SHP77 treated with DMSO at 0.1 percent for 48 hours (cell line): ENCODE measurements around the gene TMEM204.

Source experiments
- DNase-seq: peaks from one replicate; lab custom pipeline; 2025; lab: John Stamatoyannopoulos, UW

Gene TMEM204

DNA sequence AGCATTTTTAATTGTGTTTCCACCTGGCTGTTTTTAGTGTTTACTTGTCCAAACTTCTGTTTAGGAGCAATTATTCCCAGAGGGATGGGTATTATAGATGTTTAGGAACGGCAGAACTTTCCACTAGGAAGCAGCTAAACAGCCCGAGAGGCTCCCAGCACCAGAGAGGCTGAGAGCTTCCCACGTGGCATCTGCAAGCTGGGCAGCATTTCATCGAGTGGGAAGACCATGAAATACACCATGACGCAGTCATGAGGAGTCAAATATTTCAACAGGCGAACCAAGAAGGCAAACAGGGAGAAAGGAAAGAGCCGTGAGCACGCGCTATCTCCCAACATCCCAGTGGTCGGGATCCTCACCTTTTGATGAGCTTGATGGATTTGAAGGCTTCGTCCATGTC is 24.1 kb downstream of the TMEM204 start:
- DNase-seq, result no peak

DNA sequence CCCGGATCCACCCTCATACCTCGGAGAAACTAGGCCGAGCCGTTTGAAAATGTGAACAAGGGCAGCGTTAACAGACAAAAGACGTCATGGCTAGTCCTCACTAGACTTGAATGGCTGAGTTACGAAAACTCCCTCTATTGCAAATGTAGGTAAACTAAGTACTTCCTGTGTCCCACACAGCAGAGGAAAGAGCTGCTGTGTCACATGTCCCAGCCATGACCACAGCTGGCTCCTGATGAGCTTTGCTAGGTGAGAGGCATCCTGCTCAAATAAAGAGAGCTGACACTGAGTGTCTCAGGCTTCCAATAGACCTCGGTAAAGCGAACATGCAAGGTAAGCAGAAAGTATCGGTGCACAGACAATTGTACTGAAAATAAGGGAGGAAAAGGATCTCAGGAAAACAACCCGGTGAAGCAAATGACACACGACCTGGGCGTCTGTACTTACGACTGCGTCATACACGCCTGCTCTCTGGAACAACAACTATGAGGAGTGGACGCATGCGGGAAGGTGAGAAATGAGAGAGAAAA is 26.0 kb downstream of the TMEM204 start:
- no peak for DNase-seq

DNA sequence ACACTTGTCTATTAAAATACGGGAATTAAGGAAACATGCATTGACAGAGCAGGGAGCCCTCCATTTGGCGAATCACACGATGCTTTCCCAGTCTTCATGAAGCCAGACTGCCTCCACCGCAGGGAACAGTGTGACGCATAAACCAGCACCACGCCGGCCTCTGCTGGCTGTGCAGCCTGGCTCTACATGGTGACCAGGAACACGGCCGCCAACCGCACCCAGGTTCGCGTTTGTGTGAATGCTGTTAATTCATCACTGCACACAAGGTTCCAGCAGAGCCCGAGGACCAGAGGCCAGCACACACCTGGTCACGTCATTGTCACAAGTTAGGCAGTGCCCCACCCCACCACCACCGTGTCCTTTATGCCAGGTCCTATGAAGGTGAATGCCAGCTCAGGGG is 26.7 kb downstream of the TMEM204 start:
- DNase-seq, result no peak

DNA sequence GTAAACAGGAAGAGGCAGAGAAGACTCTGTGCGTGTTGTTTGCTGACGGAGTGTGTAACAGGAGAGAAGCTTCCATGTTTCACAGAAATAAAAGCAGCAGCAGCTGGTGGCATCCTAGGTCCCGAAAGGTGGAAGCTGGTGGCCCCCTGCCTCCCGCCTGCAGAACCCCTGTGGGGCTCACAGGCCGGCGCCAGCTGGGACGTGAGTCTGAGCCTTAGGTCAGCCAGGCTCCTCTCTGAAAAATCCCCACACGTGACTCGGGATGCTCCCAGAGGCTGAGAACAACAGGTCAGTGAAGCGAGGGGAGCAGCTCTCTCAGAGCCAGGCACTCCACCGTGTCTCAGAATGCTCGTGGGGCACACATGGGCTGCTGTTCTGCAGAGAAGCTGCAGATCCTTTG is 27.4 kb downstream of the TMEM204 start:
- DNase-seq, result no peak

DNA sequence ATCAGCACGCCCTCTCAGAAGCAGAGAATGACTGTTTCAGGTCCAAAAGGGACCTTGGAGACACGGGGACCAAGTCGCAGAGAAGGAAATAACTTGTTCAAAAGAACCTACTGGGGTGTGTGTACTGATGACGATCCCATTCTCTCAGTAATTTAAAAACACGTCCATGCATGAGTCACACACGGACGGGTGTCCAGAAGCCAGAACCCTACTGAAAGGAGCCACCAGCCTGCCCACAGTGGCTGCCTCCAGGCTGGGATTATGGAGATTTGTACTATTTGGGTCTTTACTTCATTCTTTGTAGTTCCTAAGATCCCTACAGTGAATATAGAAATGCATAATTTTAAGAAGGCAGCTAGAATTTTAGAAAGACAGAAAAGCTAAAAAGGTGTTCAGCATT is 27.8 kb downstream of the TMEM204 start:
- no peak for DNase-seq

DNA sequence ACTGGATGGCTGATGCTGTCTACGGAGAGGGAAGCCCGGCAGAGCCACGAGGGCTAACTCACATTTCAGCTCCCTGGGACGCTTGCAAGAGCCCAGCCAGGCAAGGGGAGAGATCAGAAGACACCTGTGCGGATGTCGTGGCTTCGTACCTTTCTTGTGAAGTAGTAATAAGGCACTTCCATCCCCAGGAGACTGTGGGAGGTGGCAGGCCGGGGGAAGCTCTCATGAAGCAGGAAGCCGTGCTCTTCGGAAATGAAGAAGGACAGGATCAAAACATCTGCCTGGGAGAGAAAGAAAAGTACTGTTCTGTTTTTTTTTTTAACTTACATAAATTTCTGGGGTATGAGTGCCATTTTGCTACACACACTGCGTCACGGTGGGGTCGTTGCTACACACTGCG is 28.4 kb downstream of the TMEM204 start:
- no peak for DNase-seq

DNA sequence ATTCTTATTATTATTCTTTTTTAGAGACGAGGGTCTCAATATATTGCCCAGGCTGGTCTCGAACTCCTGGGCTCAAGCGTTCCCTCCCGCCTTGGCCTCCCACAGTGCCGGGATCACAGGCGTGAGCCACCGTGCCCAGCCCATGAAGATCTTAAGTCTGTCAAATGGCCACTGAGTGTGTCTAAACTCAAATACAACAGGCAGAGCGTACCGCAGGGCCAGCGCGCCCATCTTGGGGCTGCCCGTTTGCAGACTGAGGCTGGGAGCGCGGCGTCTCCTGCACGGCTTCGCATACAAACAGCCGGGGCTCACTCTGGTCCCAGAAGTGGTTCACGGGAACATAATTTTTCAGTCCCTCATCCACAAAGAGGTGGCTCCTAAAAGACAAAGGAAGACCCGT is 30.3 kb downstream of the TMEM204 start:
- DNase-seq, result no peak

DNA sequence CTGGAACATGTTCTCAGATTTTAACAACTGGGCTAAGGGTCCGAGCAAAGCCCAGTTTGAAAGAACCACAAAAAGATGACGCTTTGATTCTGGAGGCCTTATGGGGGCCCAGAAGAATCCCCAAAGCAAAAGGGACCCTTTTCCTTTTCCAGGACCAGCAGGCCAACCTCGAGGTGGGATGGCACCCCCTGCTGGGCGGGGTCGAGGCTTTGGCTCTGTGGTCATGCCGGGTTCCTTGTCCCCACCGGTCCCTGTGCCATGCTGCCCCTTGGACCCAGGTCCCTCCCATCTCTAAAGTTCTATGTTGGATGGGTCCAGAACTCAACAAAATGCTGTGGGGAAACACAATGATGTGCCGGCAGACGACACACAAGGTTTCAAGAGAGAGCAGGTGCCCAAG is 30.9 kb downstream of the TMEM204 start:
- no peak for DNase-seq

DNA sequence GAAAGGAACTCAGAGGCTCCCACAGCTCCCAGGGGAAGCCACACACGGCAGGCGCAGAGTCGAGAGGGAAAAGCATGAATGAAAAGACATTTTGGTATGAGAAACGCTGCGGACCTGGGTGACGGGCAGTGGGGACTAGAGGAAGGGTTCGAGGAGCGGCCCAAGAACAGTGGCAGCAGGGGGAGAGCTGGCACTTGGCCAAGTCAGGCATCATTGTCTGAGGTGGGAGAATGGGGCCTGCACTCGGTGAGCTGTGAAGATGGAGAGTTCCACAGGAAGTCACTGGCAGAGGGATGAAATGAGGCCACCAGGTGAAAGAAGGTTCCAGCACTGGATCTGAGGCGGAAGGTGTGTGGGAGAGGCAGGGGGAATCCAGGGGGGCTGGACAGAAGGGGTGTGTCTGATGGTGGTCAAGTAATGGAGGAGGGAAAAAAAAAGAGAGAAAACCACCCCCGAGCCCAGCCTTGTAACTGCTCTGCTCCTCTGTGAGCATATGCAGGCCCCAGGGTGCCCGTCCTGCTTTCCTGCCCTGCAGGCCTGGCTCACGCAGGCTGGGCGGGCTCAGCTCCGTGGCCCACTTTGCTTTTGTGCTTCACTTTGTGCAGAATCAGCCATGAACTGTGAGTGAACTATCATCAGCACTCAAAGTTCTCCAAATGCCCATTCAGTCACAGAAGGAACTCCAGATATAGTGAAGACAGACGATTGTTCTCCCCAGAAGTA is 31.8 kb downstream of the TMEM204 start:
- no peak for DNase-seq

DNA sequence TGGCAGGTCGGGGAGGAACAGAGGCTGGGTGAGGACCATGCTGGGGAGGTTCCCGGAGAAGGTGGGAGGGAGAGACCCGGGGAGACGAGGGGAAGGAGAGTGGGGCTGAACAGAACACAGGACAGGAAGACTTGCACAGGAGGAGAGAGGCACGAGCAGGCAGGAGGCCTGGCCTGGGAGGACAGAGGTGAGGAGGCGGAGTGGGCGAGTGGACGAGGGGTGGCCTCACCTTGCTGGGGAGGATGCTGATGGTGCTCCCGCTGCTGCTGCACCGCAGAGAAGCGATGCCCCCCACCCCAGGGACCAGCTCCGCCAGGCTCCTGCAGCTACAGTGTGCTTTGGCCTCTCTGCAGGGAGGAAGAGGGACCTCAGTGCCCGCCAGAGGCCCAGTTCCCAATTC is 34.5 kb downstream of the TMEM204 start:
- no peak for DNase-seq

DNA sequence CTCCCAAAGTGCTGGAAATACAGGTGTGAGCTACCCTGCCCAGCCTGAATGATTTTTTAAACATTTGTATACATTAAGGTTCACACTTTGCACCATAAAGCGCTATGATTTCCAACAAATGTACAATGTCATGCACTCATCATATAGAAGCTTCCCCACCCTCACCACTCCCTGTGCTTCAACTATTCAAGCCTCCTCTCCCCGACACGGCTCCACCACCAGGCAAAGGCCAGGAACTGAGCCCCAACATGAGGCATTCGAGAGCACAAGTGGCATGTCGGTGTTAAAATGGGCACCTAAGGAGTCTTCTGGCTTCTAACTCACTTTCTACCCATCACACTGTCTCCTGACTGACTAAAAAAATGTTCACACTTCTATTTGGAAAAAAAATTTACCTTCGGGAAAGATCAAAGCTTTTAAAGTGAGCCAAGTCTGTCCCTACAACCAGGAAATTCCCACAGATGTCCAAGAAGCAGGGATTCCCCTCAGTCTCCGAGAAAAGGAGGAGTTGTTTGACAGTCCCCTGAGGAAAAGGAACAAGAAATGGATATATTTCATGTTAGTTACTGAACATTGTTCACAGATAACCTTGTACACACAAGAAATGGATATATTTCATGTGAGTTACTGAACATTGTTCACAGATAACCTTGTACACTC is 37.7 kb downstream of the TMEM204 start:
- no peak for DNase-seq

DNA sequence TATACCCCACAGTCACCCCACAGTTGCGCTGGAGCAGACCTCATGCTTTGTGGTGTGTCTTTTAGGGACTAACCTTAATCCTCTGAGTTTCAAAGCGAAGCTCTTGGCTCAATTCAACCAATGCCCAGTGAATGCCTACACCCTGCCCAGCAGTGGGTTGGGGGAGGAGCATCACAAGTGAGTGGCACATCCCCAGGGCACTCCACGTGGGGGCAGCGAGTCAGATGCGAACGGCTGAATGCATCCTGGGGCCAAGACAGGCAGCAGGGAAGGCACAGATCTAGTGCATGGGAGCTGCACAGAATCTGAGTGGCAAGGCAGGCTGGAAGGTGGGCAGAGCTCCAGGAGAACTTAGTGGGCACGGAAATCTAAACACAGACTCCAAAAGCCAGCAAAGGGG is 39.2 kb downstream of the TMEM204 start:
- DNase-seq, result no peak

DNA sequence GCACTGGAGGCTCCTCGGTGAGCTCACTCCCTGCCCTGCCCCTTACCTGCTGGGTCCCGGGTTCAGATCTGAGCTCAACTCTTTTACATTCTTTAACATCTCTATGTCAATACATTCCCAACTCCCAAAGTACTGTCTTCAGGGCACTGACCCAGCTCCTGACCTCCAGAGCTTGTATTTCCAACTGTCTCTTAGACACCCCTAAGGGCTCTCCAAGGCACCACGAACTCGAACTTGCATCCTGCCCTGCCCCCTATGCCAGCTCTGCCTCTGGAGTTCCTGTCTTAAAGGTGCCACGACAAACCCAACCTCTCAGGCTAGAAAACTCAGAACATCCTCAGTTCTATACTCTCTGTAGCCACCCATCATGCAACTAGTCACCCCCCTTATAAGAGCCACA is 39.8 kb downstream of the TMEM204 start:
- no peak for DNase-seq

DNA sequence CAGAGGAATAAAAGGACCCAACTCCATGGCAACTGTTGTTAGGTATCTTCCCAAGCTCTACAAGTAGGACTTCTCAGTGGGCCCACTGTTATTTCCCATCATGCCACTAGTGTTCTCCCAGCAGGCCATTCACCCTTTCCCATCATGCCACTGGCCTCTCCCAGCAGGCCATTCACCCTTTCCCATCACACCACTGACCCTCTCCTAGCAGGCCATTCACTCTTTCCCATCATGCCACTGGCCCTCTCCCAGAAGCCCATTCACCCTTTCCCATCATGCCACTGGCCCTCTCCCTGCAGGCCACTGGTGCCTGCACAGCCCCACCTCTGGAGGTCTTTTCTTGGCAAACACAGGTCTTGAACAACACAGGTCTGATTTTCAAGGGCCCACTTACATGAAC is 42.1 kb downstream of the TMEM204 start:
- no peak for DNase-seq

DNA sequence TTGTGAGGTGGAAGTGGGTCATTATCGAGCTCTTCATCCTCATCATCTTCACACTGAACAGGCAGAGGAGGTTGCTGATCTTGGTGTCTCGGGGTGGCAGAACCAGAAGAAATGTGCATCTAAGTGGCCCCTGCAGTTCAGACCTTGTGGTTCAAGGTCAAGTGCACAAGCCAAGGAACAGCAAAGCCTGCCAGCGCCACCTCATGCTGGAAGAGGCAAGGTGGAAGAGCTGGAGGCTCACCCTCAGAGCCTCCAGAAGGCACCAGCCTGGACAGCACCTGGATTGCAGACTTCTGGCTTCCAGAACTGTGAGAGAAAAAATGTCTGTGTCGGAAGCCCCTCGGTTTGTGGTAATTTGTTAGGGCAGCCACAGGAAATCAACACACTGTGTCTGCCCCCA is 45.7 kb downstream of the TMEM204 start:
- DNase-seq, result no peak

DNA sequence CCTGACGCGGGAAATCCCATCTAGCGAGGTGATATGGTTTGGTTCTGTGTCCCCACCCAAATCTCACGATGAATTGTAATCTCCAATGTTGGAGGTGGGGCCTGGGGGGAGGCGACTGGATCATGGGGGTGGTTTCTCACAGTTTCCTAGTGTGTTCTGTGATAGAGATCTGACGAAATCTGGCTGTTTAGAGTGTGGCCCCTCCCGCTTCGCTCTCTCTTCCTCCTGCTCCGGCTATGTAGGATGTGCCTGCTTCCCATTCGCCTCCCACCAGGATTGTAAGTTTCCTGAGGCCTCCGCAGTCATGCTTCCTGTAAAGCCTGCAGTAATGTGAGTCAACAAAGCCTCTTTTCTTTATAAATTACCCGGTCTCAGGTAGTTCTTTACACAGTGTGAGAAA is 46.8 kb downstream of the TMEM204 start:
- DNase-seq, result no peak

DNA sequence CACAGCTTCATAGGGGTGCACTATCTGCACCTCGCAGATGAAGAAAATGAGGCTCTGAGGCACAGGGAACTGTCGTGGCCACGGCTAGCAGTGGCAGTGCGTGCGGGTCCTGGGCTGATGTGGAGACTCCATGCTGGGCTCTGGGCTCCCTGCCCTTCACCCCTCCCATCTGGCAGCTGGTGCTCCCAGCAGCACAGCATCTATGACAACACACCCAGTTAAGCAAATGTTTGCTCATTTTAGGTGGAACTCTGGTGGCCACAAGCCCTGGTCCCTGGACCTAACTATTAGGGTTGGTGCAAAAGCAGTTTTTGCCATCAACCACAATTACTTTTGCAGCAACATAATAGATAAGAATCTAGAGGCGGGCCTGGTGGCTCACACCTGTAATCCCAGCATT is 47.5 kb downstream of the TMEM204 start:
- no peak for DNase-seq

DNA sequence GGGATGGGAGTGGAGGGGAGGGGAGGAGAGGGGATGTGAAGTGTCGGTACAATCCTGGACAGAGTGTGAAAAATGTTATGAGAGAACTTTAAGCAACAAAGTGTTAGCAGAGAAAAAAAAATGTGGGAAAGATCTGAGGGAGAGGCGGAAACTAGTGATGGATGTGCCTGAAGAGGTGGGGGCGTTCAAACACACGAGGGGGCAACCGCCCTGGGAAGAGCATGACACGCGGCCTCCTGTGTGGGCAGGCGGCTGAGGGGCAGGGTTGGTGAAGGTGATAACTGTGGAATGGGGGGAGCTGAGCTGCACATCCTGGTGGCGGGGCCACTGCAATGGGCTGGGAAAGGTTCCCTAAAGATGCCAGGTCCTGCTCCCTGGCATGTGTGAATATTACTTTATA is 48.3 kb downstream of the TMEM204 start:
- DNase-seq, result no peak

DNA sequence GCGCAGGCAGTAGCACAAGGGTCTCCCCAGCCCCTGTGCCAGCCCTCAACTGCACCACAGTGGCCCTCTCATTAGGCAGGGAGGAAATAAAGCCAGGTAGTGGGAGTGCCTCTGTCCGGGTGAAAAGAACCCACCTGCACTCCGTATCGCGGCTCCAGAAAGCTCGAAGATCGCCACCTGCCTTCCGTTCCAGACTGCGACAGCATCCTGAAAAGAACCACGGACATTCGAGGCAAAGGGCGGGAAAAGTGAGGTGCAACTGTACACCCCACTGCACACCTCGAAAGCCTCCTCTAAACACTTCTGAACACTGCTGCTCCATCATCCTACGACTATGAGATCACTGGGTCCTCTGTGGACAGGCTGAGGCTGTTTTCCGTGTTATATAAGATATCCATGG is 49.7 kb downstream of the TMEM204 start:
- DNase-seq, result no peak

DNA sequence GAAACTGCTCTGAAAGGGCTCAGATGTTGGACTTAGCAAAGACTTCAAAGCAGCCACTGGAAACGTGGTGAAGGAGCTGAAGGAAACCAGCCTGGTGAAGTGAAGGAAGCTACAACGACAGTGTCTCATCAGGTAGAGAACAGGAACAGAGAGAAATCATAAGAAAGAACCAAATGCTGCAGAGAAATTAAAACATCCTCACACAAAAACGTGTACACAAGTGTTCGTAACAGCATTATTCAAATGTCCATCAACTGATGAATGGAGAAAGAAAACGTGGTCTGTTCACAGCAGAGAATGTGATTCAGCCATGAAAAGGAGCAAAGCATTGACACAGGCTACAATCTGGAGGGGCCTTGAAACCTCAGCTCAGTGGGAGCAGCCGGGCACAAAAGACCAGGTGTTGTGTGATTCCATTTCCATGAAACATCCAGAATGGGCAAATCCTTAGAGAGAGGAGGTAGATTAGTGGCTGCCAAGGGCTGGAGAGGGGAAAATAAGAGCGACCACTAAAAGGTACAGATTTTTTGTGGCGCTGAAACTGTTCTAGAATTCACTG is 51.5 kb downstream of the TMEM204 start:
- DNase-seq, result no peak

DNA sequence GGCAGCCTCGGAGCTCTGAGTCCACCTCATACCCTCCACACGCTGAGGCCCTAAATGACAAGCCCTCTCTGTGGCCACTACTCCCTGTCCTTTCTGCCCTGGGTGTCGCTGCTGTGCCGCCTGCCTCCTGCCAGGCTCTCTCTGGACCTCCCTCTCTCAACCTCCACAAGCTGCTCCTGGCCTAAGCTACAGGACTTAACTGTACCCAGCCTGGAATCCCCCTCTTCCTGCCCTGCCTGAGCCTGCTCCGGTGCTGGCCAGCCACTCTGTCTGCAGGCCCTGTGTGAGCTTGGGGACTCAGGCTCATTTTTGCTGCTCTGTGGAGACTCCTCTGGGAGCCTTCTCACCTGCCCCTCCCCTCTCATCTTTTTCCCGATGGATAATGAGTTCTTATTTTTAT is 56.9 kb downstream of the TMEM204 start:
- no peak for DNase-seq

DNA sequence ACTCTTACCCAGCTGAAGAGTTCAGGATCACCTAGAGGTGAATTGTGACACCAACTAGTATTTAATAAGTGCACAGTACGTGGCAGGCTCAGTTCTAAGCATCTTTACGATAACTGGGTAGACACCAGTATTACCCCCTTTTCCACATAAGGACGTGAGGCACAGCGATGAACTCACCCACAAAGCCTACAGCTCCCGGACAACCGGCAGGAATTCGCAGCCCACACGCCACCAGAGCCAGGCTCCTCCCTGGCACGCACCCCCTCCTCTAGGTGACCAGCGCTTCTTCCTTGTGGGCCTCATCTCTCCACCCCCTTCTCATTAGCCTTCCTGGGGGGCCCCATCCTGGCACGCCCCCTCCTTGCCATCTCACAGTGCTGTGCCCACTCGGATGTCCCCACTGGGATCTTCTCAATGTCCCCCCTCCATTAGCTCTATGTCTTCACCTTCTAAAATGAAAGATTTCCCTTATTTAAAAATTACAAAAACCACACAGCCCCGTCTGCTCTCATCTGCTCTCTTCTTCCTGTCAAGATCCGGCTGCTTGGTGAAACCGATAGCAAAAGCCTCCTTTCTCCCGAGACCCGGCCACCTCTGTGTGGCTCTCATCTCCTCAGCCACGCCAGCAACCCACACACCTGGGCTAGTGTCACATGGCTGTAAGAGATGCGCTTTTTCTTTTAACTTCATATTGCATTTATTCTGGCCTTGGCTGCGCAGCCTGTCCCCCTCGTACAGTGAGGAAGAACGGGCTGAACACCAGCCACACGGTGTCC is 57.7 kb downstream of the TMEM204 start:
- no peak for DNase-seq

DNA sequence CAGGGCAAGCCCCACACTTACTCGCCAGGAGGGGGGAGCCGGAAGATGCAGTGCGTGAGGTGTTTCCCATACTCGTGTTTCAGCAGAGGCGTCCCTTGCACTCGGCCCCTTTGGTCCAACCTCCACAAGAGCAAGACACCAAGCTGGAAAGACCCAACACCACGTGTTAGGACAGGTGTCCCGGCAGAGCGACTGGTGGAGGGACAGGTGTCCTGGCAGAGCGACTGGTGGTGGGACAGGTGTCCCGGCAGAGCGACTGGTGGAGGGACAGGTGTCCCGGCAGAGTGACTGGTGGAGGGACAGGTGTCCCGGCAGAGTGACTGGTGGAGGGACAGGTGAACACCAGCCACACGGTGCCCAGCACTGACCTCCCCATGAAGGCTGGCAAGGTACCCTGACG is 59.0 kb downstream of the TMEM204 start:
- DNase-seq, result no peak
